H1 (cell line): ENCODE data around the gene FKBP5. TPM values are rescaled to one million over a fixed set of nuclear protein-coding genes. Genes with fewer than 3 reads are reported as not detected.

Source experiments
- CTCF ChIA-PET: fragments of 300-600 bp; sonication (Branson Sonifier 250); formaldehyde crosslinking; loops from one replicate; lab custom pipeline; 2021; ENCODE audit not compliant: partially characterized antibody; lab: Charles Lee
- POLR2A ChIA-PET: fragments of 300-600 bp; sonication (Branson Sonifier 250); formaldehyde crosslinking; loops from one replicate; lab custom pipeline; 2021; ENCODE audit warnings: inconsistent platforms; ENCODE audit not compliant: partially characterized antibody; lab: Charles Lee
- DNase-seq, 2 experiments: peaks; one replicate each; pipeline versions ENCODE4 v3.0.0 to v3.0.0-alpha.2; 2010 to 2022; ENCODE audit warnings: low spot score in 2 of 2, low read depth in 1 of 2, mixed read lengths in 1 of 2
- FAIRE-seq: peaks from 2 replicates; lab custom pipeline; 2011; peaks lifted over from hg19 to GRCh38; lab: Jason Lieb, UNC
- H2AFZ ChIP-seq: 2 replicates; pipeline ENCODE4 v1.8.1; 2012; ENCODE audit warnings: low read length, inconsistent platforms
- H2AK5ac ChIP-seq: 2 replicates; pipeline ENCODE4 v1.6.1; 2013; ENCODE audit warnings: low read depth, low read length
- H2BK120ac ChIP-seq: replicated peaks from 2 replicates; pipeline ENCODE3; 2013; ENCODE audit warnings: low read depth, low read length, inconsistent platforms
- H2BK12ac ChIP-seq: 2 replicates; pipeline ENCODE4 v1.6.1; 2013; ENCODE audit warnings: low read depth, low read length
- H2BK15ac ChIP-seq: 2 replicates; pipeline ENCODE4 v1.6.1; 2013; ENCODE audit warnings: low read length
- H2BK20ac ChIP-seq: 2 replicates; pipeline ENCODE4 v1.6.1; 2013; ENCODE audit warnings: low read length
- H2BK5ac ChIP-seq: 2 replicates; pipeline ENCODE4 v1.6.1; 2013; ENCODE audit warnings: low read depth, low read length
- H3K14ac ChIP-seq: 2 replicates; pipeline ENCODE4 v1.6.1; 2013; ENCODE audit warnings: inconsistent platforms; ENCODE audit not compliant: insufficient read length
- H3K18ac ChIP-seq: 2 replicates; pipeline ENCODE4 v1.6.1; 2013; ENCODE audit warnings: low read length; ENCODE audit errors: extremely low read depth
- H3K23ac ChIP-seq: 2 replicates; pipeline ENCODE4 v1.6.1; 2013; ENCODE audit warnings: inconsistent platforms; ENCODE audit not compliant: insufficient read length
- H3K23me2 ChIP-seq: 2 replicates; pipeline ENCODE4 v1.6.1; 2013; ENCODE audit warnings: low read depth, low read length
- H3K27ac ChIP-seq: 2 replicates; pipeline ENCODE4 v1.6.1; 2011; ENCODE audit warnings: low read depth, low read length, inconsistent platforms
- H3K27me3 ChIP-seq, 4 experiments: replicated peaks in 1 of 4; 1 replicate in 1 of 4; 2 replicates in 3 of 4; pipeline versions ENCODE4 v1.6.1 to v1.8.1; 2011 to 2013; ENCODE audit warnings: low read length in 3 of 4, mild to moderate bottlenecking in 3 of 4, inconsistent platforms in 2 of 4, mixed read lengths in 2 of 4, moderate library complexity in 1 of 4; ENCODE audit not compliant: control insufficient read depth in 3 of 4, insufficient read depth in 3 of 4; ENCODE audit errors: extremely low read depth in 1 of 4
- H3K36me3 ChIP-seq, 4 experiments: 2 replicates each; pipeline versions ENCODE4 v1.6.1 to v1.8.1; 2011 to 2013; ENCODE audit warnings: mild to moderate bottlenecking in 4 of 4, low read length in 3 of 4, moderate library complexity in 2 of 4, control low read depth in 1 of 4, inconsistent platforms in 1 of 4; ENCODE audit not compliant: insufficient read depth in 4 of 4, control insufficient read depth in 2 of 4
- H3K4ac ChIP-seq: replicated peaks from 2 replicates; pipeline ENCODE3; 2013; ENCODE audit warnings: low read length, low read depth, mixed read lengths, inconsistent platforms; ENCODE audit not compliant: insufficient read length
- H3K4me1 ChIP-seq, 4 experiments: replicated peaks in 1 of 4; 1 replicate in 1 of 4; 2 replicates in 3 of 4; pipeline versions ENCODE4 v1.6.1 to v1.8.1; 2011 to 2013; ENCODE audit warnings: low read length in 3 of 4, inconsistent platforms in 2 of 4, mixed read lengths in 1 of 4; ENCODE audit not compliant: insufficient read depth in 4 of 4, control insufficient read depth in 3 of 4
- H3K4me2 ChIP-seq, 2 experiments: 2 replicates each; pipeline versions ENCODE4 v1.6.1 to v1.8.1; 2011 to 2013; ENCODE audit warnings: low read depth in 2 of 2, low read length in 2 of 2, control low read depth in 1 of 2, inconsistent platforms in 1 of 2, mild to moderate bottlenecking in 1 of 2; ENCODE audit not compliant: insufficient read depth in 1 of 2
- H3K4me3 ChIP-seq, 4 experiments: fragments of 200-600, 300-600 bp in 1 of 4; sonication (generic), shearing (Covaris generic), sonication (Bioruptor Twin) in 1 of 4; 2 replicates each; pipeline versions ENCODE4 v1.5.1 to v1.8.1; 2011 to 2016; ENCODE audit warnings: low read length in 4 of 4, low read depth in 3 of 4, control low read depth in 2 of 4, inconsistent platforms in 2 of 4, mild to moderate bottlenecking in 2 of 4, mixed read lengths in 1 of 4, moderate library complexity in 1 of 4; ENCODE audit not compliant: insufficient read depth in 2 of 4; ENCODE audit errors: extremely low read depth in 1 of 4
- H3K56ac ChIP-seq: replicated peaks from 2 replicates; pipeline ENCODE3; 2013; ENCODE audit warnings: low read depth, mild to moderate bottlenecking, mixed read lengths, low read length, inconsistent platforms; ENCODE audit not compliant: insufficient read length
- H3K79me1 ChIP-seq: 2 replicates; pipeline ENCODE4 v1.6.1; 2013; ENCODE audit warnings: low read depth, low read length, control low read depth
- H3K79me2 ChIP-seq, 2 experiments: 2 replicates each; pipeline versions ENCODE4 v1.6.1 to v1.8.1; 2012 to 2013; ENCODE audit warnings: low read length in 2 of 2, mild to moderate bottlenecking in 2 of 2, inconsistent platforms in 1 of 2; ENCODE audit not compliant: insufficient read depth in 2 of 2, control insufficient read depth in 1 of 2
- H3K9ac ChIP-seq, 4 experiments: replicated peaks in 1 of 4; 1 replicate in 1 of 4; 2 replicates in 3 of 4; pipeline versions ENCODE4 v1.6.1 to v1.8.1; 2011 to 2013; ENCODE audit warnings: low read depth in 3 of 4, low read length in 3 of 4, control low read depth in 2 of 4, mild to moderate bottlenecking in 2 of 4, moderate library complexity in 2 of 4, inconsistent platforms in 1 of 4; ENCODE audit errors: extremely low read depth in 1 of 4
- H3K9me3 ChIP-seq, 2 experiments: 2 replicates each; pipeline versions ENCODE4 v1.6.1 to v1.8.1; 2012 to 2013; ENCODE audit warnings: mild to moderate bottlenecking in 2 of 2, moderate library complexity in 2 of 2, control low read depth in 1 of 2, inconsistent platforms in 1 of 2, low read depth in 1 of 2, low read length in 1 of 2, mixed read lengths in 1 of 2; ENCODE audit not compliant: insufficient read depth in 2 of 2
- H4K20me1 ChIP-seq, 2 experiments: replicated peaks in 1 of 2; 2 replicates each; pipeline versions ENCODE3 to v1.8.1; 2011 to 2013; ENCODE audit warnings: inconsistent platforms in 2 of 2, low read length in 2 of 2, mild to moderate bottlenecking in 1 of 2; ENCODE audit not compliant: insufficient read depth in 2 of 2, control insufficient read depth in 1 of 2
- H4K5ac ChIP-seq: 2 replicates; pipeline ENCODE4 v1.6.1; 2013; ENCODE audit warnings: low read length, low read depth, mixed read lengths, inconsistent platforms; ENCODE audit not compliant: insufficient read length
- H4K8ac ChIP-seq: 2 replicates; pipeline ENCODE4 v1.8.0; 2013; ENCODE audit warnings: mild to moderate bottlenecking, moderate library complexity, low read length, inconsistent platforms; ENCODE audit not compliant: insufficient read depth; ENCODE audit errors: extremely low read depth
- H4K91ac ChIP-seq: replicated peaks from 2 replicates; pipeline ENCODE3; 2013; ENCODE audit warnings: low read length, mixed read lengths, inconsistent platforms; ENCODE audit not compliant: insufficient read length
- SIN3A ChIP-seq, 2 experiments: IDR thresholded peaks in 1 of 2; conservative IDR thresholded peaks in 1 of 2; 2 replicates each; pipeline ENCODE4 v1.6.1; 2011 to 2012; ENCODE audit warnings: low read length in 2 of 2, improper control_type of control experiment in 1 of 2, low read depth in 1 of 2, mild to moderate bottlenecking in 1 of 2
- WGBS, 2 experiments: shearing (Covaris generic) in 1 of 2; methylation state at CpG; one replicate each; pipeline versions ENCODE4 v1.1.6 to v1.1.7; 2013 to 2015; ENCODE audit warnings: low lambda C conversion rate in 2 of 2, mixed read lengths in 2 of 2, inconsistent platforms in 1 of 2, low coverage in 1 of 2, missing lambda C conversion rate in 1 of 2; ENCODE audit not compliant: insufficient replicate concordance in 2 of 2, insufficient coverage in 1 of 2, insufficient read length in 1 of 2; ENCODE audit errors: extremely low coverage in 1 of 2, missing lambda C conversion rate in 1 of 2; 5-methylcytosine and 5-hydroxymethylcytosine counted together
- polyA plus RNA-seq, 7 experiments: library from polyadenylated mRNA; depleted of rRNA in 3 of 7; stranded (reverse) in 5 of 7; unstranded in 2 of 7; fragments of >200 nt in 5 of 7; fragments of 200-250 nt in 2 of 7; gene quantifications; 1 replicate in 5 of 7; 2 replicates in 1 of 7; 4 replicates in 1 of 7; pipeline versions ENCODE4 v1.2.1 to v1.2.3, GENCODE V29; 2011 to 2013; ENCODE audit warnings: missing spikeins in 2 of 7, mixed read lengths in 2 of 7
- total RNA-seq: library from RNA; stranded (reverse); fragmentation: NEBNext Ultra II Directional; extraction: Animal tissue kit (Norgen Biotek cat#: 25700); gene quantifications from 2 replicates; pipeline ENCODE4 v1.2.1, GENCODE V29; 2021

Gene FKBP5
- total and polyA plus RNA-seq, 2 of the 8 experiments (the other 6 are each of a cell fraction or from before 2014, with no cell fraction given), result 14.3 to 40.4 TPM

DNA sequence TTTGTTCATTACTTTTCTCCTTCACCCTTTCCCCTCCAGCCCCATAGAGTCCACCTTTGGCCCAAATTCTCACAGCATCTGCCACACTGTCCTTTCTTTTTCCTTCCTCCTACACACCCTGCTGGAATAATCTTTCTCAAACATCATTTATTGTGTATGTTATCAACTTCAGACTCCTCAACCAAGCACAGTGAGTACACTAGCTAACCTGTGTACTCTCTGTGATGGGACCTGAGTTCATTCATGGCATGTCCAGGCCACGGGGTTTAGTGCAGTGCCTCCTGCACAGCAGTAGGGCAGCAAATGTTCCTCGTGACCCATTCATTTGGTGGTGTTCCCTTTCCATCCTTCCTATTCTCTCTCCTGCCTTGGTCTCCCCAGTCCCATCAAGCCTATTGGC, 41.0 kb upstream of the FKBP5 start:
- no peaks in the 10 kb centered on the region for H3K36me3 ChIP-seq
- H2BK20ac ChIP-seq, result peak overlapping the region; percentile 86; the same call in 1 of the 2 replicates
- no peak for TF ChIP-seq SIN3A (conservative IDR thresholded peaks at IDR 0.05 in 1 of 2, IDR thresholded peaks at IDR 0.05 in 1 of 2; ENCODE audit: low read depth in 1 of 2, low read length in 2 of 2)
- peak overlapping the region in 1 of 2 experiments; percentile 78; a peak in 1 of 4 replicates for H3K4me2 ChIP-seq
- no peak overlapping the region for H2BK120ac ChIP-seq
- H2AK5ac ChIP-seq, result peak overlapping the region; percentile 83
- H3K4ac ChIP-seq, result no peak overlapping the region
- 0 out of 2 replicates have a peak overlapping the region, but pooled peaks have one; percentile 48 for H3K18ac ChIP-seq
- peak overlapping the region; percentile 63; the same call in 1 of the 2 replicates for H2BK5ac ChIP-seq
- no peaks in the 10 kb centered on the region for H3K9me3 ChIP-seq
- CTCF ChIA-PET, result interaction anchor here (2.7 kb wide), 1 partner anchor 146 kb away, joined by 7 read pairs; no protein-coding TSS in a partner anchor
- no peak overlapping the region for H4K91ac ChIP-seq
- H4K20me1 ChIP-seq, result no peaks in the 10 kb centered on the region
- H4K5ac ChIP-seq, result no peak overlapping the region
- H3K23ac ChIP-seq, result no peak overlapping the region
- no peak overlapping the region for H3K4me3 ChIP-seq
- peaks cover 10 to 40% (median 32%) of the 10 kb centered on the region in 4 experiments for H3K4me1 ChIP-seq
- 81% methylated on average over 2 of the region's 2 CpGs; no CpG with 5 or more reads in 1 of the 2 experiments for WGBS, 2 experiments
- DNase-seq, result no peak
- no peak for FAIRE-seq
- H3K79me2 ChIP-seq, result no peaks in the 10 kb centered on the region
- POLR2A ChIA-PET, result no interaction called here
- H3K56ac ChIP-seq, result no peak overlapping the region
- no peak overlapping the region for H3K14ac ChIP-seq
- no peak overlapping the region for H2AFZ ChIP-seq
- H2BK15ac ChIP-seq, result peak overlapping the region; percentile 88; the same call in 1 of the 2 replicates
- no peaks in the 10 kb centered on the region for H3K79me1 ChIP-seq
- H3K9ac ChIP-seq, result no peak overlapping the region
- peaks cover 0 to 7% (median 1%) of the 10 kb centered on the region in 4 experiments; a peak in 3 of 7 replicates for H3K27me3 ChIP-seq
- peak overlapping the region; percentile 97; the same call in 1 of the 2 replicates for H2BK12ac ChIP-seq
- peaks cover 22% of the 10 kb centered on the region for H3K23me2 ChIP-seq
- no peak overlapping the region for H4K8ac ChIP-seq
- no peak overlapping the region for H3K27ac ChIP-seq
